Gastroesophageal sphincter (tissue), 3 donors: ENCODE data around the gene PTPRN2.

ENCODE experiments used
- EP300 ChIP-seq: sonication (generic); formaldehyde crosslinking; IDR thresholded peaks from one replicate; pipeline ENCODE4 v1.6.1; 2017; ENCODE audit warnings: antibody characterized with exemption, mild to moderate bottlenecking
- POLR2A ChIP-seq, 2 donors: fragments of 450-650 bp; IDR thresholded peaks; one replicate each; pipeline ENCODE4 v1.6.1; 2017; ENCODE audit warnings: antibody characterized with exemption in 2 of 2, mild to moderate bottlenecking in 2 of 2, moderate library complexity in 1 of 2
- POLR2AphosphoS5 ChIP-seq: sonication (generic); formaldehyde crosslinking; IDR thresholded peaks from one replicate; pipeline ENCODE4 v1.6.1; 2017; ENCODE audit warnings: antibody characterized with exemption
- TF ChIP-seq, protein P1 (sequence below), 4 experiments: fragments of 200-600 bp in 2 of 4; fragments of 450-650 bp in 2 of 4; sonication (generic) in 1 of 4; IDR thresholded peaks; one replicate each; pipeline ENCODE4 v1.5.1; 2017 to 2019; ENCODE audit warnings: antibody characterized with exemption in 4 of 4, mild to moderate bottlenecking in 2 of 4, moderate library complexity in 2 of 4

DNA sequence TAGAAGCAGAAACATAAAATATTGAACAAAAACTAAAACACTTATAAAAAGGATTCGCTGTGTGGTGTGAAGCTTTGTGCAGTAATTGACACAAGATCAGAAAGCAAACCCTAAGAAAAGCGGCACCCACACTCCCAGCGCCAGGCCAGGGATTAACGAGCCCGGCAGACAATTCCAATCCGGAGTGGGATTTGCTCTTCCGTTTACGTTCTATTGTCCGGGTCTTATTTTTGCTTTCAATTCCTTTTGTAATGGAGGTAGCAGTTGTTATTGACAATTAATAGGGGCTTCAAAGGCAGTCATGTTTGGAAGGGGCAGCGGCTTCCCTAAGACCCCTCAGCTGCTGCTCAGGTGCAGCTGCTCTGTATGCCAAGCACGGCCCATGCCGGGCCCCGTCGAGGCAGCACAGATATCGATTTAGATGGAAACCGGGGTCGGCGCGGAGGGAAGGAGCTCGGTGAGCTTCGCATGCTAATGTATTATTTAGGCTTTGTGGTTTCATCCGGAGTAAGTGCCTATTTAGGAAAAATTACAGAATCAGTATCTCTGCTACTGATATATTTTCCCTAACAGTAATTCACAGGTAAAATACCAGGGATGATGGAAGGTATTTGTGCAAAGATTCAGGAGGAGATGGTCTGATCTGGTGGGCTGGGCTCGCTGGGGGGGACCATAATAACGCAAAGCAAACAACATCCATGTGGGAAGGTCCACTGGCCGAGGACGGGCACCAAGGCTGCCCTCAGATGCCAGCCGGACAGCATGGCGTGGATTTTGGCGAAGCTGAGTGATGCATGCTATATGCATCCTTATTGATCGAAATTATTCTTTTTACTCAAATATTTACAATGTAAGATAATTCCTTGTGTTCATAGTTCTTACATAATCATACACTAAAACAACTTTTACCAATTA lies 561.7 kb downstream of the PTPRN2 start:
- TF ChIP-seq POLR2A (IDR thresholded peaks at IDR 0.05), result no peak
- no peak for TF ChIP-seq EP300
- TF ChIP-seq, protein P1, sequence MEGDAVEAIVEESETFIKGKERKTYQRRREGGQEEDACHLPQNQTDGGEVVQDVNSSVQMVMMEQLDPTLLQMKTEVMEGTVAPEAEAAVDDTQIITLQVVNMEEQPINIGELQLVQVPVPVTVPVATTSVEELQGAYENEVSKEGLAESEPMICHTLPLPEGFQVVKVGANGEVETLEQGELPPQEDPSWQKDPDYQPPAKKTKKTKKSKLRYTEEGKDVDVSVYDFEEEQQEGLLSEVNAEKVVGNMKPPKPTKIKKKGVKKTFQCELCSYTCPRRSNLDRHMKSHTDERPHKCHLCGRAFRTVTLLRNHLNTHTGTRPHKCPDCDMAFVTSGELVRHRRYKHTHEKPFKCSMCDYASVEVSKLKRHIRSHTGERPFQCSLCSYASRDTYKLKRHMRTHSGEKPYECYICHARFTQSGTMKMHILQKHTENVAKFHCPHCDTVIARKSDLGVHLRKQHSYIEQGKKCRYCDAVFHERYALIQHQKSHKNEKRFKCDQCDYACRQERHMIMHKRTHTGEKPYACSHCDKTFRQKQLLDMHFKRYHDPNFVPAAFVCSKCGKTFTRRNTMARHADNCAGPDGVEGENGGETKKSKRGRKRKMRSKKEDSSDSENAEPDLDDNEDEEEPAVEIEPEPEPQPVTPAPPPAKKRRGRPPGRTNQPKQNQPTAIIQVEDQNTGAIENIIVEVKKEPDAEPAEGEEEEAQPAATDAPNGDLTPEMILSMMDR (IDR thresholded peaks at IDR 0.05), result no peak
- TF ChIP-seq POLR2AphosphoS5, result no peak
